Nephron (organoid): ENCODE measurements around the gene OR2AG2.

Experiments used
- H3K27ac Mint-ChIP-seq, 3 experiments: 2 replicates each; pipeline ENCODE4 v1.8.0; 2020; ENCODE audit warnings: mixed read lengths in 3 of 3, mild to moderate bottlenecking in 2 of 3, moderate library complexity in 1 of 3
- H3K27me3 Mint-ChIP-seq: 2 replicates; pipeline ENCODE4 v1.8.0; 2021; ENCODE audit warnings: low read depth, mild to moderate bottlenecking, moderate library complexity, mixed read lengths
- H3K36me3 Mint-ChIP-seq: 2 replicates; pipeline ENCODE4 v1.8.0; 2020; ENCODE audit warnings: low read depth, mixed read lengths
- H3K4me1 Mint-ChIP-seq: 2 replicates; pipeline ENCODE4 v1.8.0; 2020; ENCODE audit warnings: mixed read lengths
- H3K4me3 Mint-ChIP-seq, 3 experiments: 2 replicates each; pipeline ENCODE4 v1.8.0; 2020; ENCODE audit warnings: mild to moderate bottlenecking in 3 of 3, mixed read lengths in 3 of 3, moderate library complexity in 2 of 3
- H3K9me3 Mint-ChIP-seq: 2 replicates; pipeline ENCODE4 v1.8.0; 2020; ENCODE audit warnings: mixed read lengths
- TF ChIP-seq, protein P1 (sequence below), 3 experiments: fragments of 200-600 bp; sonication (generic); IDR thresholded peaks; one replicate each; pipeline ENCODE4 v1.5.0; 2021; ENCODE audit warnings: antibody characterized with exemption in 3 of 3; ENCODE audit not compliant: unreplicated experiment in 3 of 3

Gene OR2AG2

DNA sequence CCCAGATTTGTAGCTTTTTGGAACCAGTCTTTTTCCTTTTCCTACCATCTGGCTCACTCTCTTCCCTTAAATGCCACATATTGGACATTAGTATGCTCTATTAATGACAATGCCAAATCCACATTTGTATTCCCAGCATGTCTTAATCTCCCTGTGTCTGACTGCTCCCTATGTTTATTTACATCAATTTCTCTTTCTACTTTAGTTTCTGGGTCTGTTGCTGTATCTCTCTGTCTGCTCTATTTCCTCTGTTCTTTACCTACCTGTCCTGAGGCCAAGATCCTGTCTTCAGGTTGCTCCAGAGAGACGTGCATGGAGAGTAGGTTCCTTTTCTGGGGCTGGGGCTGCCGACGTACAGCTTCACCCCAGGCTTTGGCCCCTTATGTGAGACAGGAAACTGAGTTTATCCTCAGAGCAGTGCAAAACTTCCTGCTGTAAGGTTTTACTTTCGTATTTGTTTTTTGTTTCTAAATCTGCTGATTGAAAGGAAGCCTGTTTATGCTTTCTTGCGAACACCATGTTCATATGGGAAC lies 25.6 kb downstream of the OR2AG2 start:
- Mint-ChIP-seq H3K4me3 (no peak overlapping the region), H3K27ac (no peak overlapping the region), H3K4me1 (no peaks in the 10 kb centered on the region), H3K9me3 (no peaks in the 10 kb centered on the region), H3K27me3 (no peaks in the 10 kb centered on the region), H3K36me3 (no peaks in the 10 kb centered on the region)
- TF ChIP-seq, protein P1, sequence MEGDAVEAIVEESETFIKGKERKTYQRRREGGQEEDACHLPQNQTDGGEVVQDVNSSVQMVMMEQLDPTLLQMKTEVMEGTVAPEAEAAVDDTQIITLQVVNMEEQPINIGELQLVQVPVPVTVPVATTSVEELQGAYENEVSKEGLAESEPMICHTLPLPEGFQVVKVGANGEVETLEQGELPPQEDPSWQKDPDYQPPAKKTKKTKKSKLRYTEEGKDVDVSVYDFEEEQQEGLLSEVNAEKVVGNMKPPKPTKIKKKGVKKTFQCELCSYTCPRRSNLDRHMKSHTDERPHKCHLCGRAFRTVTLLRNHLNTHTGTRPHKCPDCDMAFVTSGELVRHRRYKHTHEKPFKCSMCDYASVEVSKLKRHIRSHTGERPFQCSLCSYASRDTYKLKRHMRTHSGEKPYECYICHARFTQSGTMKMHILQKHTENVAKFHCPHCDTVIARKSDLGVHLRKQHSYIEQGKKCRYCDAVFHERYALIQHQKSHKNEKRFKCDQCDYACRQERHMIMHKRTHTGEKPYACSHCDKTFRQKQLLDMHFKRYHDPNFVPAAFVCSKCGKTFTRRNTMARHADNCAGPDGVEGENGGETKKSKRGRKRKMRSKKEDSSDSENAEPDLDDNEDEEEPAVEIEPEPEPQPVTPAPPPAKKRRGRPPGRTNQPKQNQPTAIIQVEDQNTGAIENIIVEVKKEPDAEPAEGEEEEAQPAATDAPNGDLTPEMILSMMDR (IDR thresholded peaks at IDR 0.05; ENCODE audit: unreplicated experiment in 3 of 3): no peak

GRCh38 chr11:6745465-6746015 lies 26.2 kb downstream of the OR2AG2 start:
- H3K4me3 Mint-ChIP-seq: no peak overlapping the region
- no peaks in the 10 kb centered on the region for H3K9me3 Mint-ChIP-seq
- H3K27ac Mint-ChIP-seq: no peak overlapping the region
- H3K36me3 Mint-ChIP-seq: no peaks in the 10 kb centered on the region
- TF ChIP-seq, protein P1 (IDR thresholded peaks at IDR 0.05; ENCODE audit: unreplicated experiment in 3 of 3): no peak
- H3K27me3 Mint-ChIP-seq: no peaks in the 10 kb centered on the region
- H3K4me1 Mint-ChIP-seq: no peaks in the 10 kb centered on the region

GRCh38 chr11:6745018-6745417 lies 26.8 kb downstream of the OR2AG2 start:
- no peaks in the 10 kb centered on the region for H3K4me1 Mint-ChIP-seq
- H3K27ac Mint-ChIP-seq: no peak overlapping the region
- no peaks in the 10 kb centered on the region for H3K27me3 Mint-ChIP-seq
- H3K4me3 Mint-ChIP-seq: no peak overlapping the region
- no peaks in the 10 kb centered on the region for H3K9me3 Mint-ChIP-seq
- TF ChIP-seq, protein P1 (IDR thresholded peaks at IDR 0.05; ENCODE audit: unreplicated experiment in 3 of 3): no peak
- no peaks in the 10 kb centered on the region for H3K36me3 Mint-ChIP-seq

GRCh38 chr11:6742260-6742659 lies 29.5 kb downstream of the OR2AG2 start:
- Mint-ChIP-seq H3K36me3 (no peaks in the 10 kb centered on the region), H3K27ac (no peak overlapping the region), H3K4me3 (no peak overlapping the region), H3K27me3 (no peaks in the 10 kb centered on the region), H3K9me3 (no peaks in the 10 kb centered on the region), H3K4me1 (no peaks in the 10 kb centered on the region)
- TF ChIP-seq, protein P1 (IDR thresholded peaks at IDR 0.05; ENCODE audit: unreplicated experiment in 3 of 3): no peak

DNA sequence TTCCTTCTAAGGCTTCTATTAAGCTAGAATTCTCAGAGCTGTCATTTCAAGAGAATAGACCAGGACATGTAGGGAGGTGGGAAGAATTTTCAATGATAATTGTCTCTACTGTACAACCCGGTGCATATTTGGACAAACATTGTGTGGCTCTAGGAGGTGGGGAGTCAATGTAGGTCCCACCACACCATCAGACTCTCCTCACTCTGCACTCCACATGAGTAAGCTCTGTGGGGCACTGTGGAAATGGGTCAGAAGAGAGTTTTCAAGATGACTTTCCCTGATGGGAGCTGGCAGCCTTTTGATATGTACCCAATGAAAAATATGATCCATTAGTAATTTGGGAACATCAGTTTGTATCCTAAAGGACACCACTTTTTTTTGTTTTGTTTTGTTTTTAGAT lies 33.2 kb downstream of the OR2AG2 start:
- no peaks in the 10 kb centered on the region for H3K36me3 Mint-ChIP-seq

More for the DNA sequence above, 33.2 kb downstream of the OR2AG2 start:
- Mint-ChIP-seq H3K27me3 (no peaks in the 10 kb centered on the region), H3K4me1 (no peaks in the 10 kb centered on the region), H3K9me3 (no peaks in the 10 kb centered on the region), H3K27ac (no peak overlapping the region), H3K4me3 (no peak overlapping the region)
- TF ChIP-seq, protein P1 (IDR thresholded peaks at IDR 0.05; ENCODE audit: unreplicated experiment in 3 of 3): no peak
